ENCODE measurements around the gene CACNA1B.

CACNA1B gene

GRCh38 chr9:137893670-137894069, 16.1 kb downstream of the CACNA1B start:
- no peaks in the 10 kb centered on the region for H3K27me3 ChIP-seq (ENCODE audit: control insufficient read depth, insufficient read depth, low read length)
- no peaks in the 10 kb centered on the region for H3K9me3 ChIP-seq (ENCODE audit: control insufficient read depth, low read depth, low read length)
- no peaks in the 10 kb centered on the region for H3K4me1 ChIP-seq (ENCODE audit: control insufficient read depth, low read depth, low read length)
- H3K9ac ChIP-seq (ENCODE audit: low read length): no peak overlapping the region
- no peak overlapping the region for H3K27ac ChIP-seq (ENCODE audit: low read length)
- H3K36me3 ChIP-seq (ENCODE audit: control insufficient read depth, low read depth, low read length): no peaks in the 10 kb centered on the region
- no peak overlapping the region for H3K4me3 ChIP-seq (ENCODE audit: low read length)

- Histone ChIP-seq H3K36me3 (ENCODE audit: control insufficient read depth, low read depth, low read length) (no peaks in the 10 kb centered on the region), H3K9me3 (ENCODE audit: control insufficient read depth, low read depth, low read length) (no peaks in the 10 kb centered on the region), H3K27ac (ENCODE audit: low read length) (no peak overlapping the region), H3K27me3 (ENCODE audit: control insufficient read depth, insufficient read depth, low read length) (no peaks in the 10 kb centered on the region), H3K4me1 (ENCODE audit: control insufficient read depth, low read depth, low read length) (no peaks in the 10 kb centered on the region), H3K9ac (ENCODE audit: low read length) (no peak overlapping the region), H3K4me3 (ENCODE audit: low read length) (no peak overlapping the region)
These were observed 22.2 kb downstream of the CACNA1B start for GRCh38 chr9:137899551-137900360.

- Histone ChIP-seq H3K27ac (ENCODE audit: low read length) (no peak overlapping the region), H3K27me3 (ENCODE audit: control insufficient read depth, insufficient read depth, low read length) (no peaks in the 10 kb centered on the region)
These were observed 23.2 kb downstream of the CACNA1B start for GRCh38 chr9:137900584-137901310.

GRCh38 chr9:137902646-137903045, 25.1 kb downstream of the CACNA1B start:
- Histone ChIP-seq H3K27ac (ENCODE audit: low read length) (no peak overlapping the region), H3K36me3 (ENCODE audit: control insufficient read depth, low read depth, low read length) (no peaks in the 10 kb centered on the region), H3K4me3 (ENCODE audit: low read length) (no peak overlapping the region), H3K9me3 (ENCODE audit: control insufficient read depth, low read depth, low read length) (no peaks in the 10 kb centered on the region), H3K4me1 (ENCODE audit: control insufficient read depth, low read depth, low read length) (no peaks in the 10 kb centered on the region), H3K27me3 (ENCODE audit: control insufficient read depth, insufficient read depth, low read length) (no peaks in the 10 kb centered on the region), H3K9ac (ENCODE audit: low read length) (no peak overlapping the region)

More at GRCh38 chr9:137900584-137901310, 23.2 kb downstream of the CACNA1B start:
- Histone ChIP-seq H3K4me1 (ENCODE audit: control insufficient read depth, low read depth, low read length) (no peaks in the 10 kb centered on the region), H3K36me3 (ENCODE audit: control insufficient read depth, low read depth, low read length) (no peaks in the 10 kb centered on the region), H3K9me3 (ENCODE audit: control insufficient read depth, low read depth, low read length) (no peaks in the 10 kb centered on the region), H3K4me3 (ENCODE audit: low read length) (no peak overlapping the region), H3K9ac (ENCODE audit: low read length) (no peak overlapping the region)

- Histone ChIP-seq H3K4me3 (ENCODE audit: low read length) (no peak overlapping the region), H3K9me3 (ENCODE audit: control insufficient read depth, low read depth, low read length) (no peaks in the 10 kb centered on the region), H3K36me3 (ENCODE audit: control insufficient read depth, low read depth, low read length) (no peaks in the 10 kb centered on the region), H3K4me1 (ENCODE audit: control insufficient read depth, low read depth, low read length) (no peaks in the 10 kb centered on the region), H3K27me3 (ENCODE audit: control insufficient read depth, insufficient read depth, low read length) (no peaks in the 10 kb centered on the region), H3K9ac (ENCODE audit: low read length) (no peak overlapping the region), H3K27ac (ENCODE audit: low read length) (no peak overlapping the region)
These were observed 28.2 kb downstream of the CACNA1B start for GRCh38 chr9:137905740-137906139.

- no peak overlapping the region for H3K4me3 ChIP-seq (ENCODE audit: low read length)
- H3K27me3 ChIP-seq (ENCODE audit: control insufficient read depth, insufficient read depth, low read length): no peaks in the 10 kb centered on the region
- H3K36me3 ChIP-seq (ENCODE audit: control insufficient read depth, low read depth, low read length): no peaks in the 10 kb centered on the region
- no peak overlapping the region for H3K27ac ChIP-seq (ENCODE audit: low read length)
- no peak overlapping the region for H3K9ac ChIP-seq (ENCODE audit: low read length)
- H3K4me1 ChIP-seq (ENCODE audit: control insufficient read depth, low read depth, low read length): no peaks in the 10 kb centered on the region
- H3K9me3 ChIP-seq (ENCODE audit: control insufficient read depth, low read depth, low read length): no peaks in the 10 kb centered on the region
These were observed 30.2 kb downstream of the CACNA1B start for GRCh38 chr9:137907776-137908175.

GRCh38 chr9:137912671-137913070, 35.1 kb downstream of the CACNA1B start:
- no peaks in the 10 kb centered on the region for H3K27me3 ChIP-seq (ENCODE audit: control insufficient read depth, insufficient read depth, low read length)

GRCh38 chr9:137913132-137913531, 35.5 kb downstream of the CACNA1B start:
- Histone ChIP-seq H3K9me3 (ENCODE audit: control insufficient read depth, low read depth, low read length) (no peaks in the 10 kb centered on the region), H3K4me3 (ENCODE audit: low read length) (no peak overlapping the region), H3K4me1 (ENCODE audit: control insufficient read depth, low read depth, low read length) (no peaks in the 10 kb centered on the region), H3K9ac (ENCODE audit: low read length) (no peak overlapping the region), H3K36me3 (ENCODE audit: control insufficient read depth, low read depth, low read length) (no peaks in the 10 kb centered on the region), H3K27ac (ENCODE audit: low read length) (no peak overlapping the region), H3K27me3 (ENCODE audit: control insufficient read depth, insufficient read depth, low read length) (no peaks in the 10 kb centered on the region)

More at GRCh38 chr9:137912671-137913070, 35.1 kb downstream of the CACNA1B start:
- no peak overlapping the region for H3K9ac ChIP-seq (ENCODE audit: low read length)
- no peak overlapping the region for H3K4me3 ChIP-seq (ENCODE audit: low read length)
- no peak overlapping the region for H3K27ac ChIP-seq (ENCODE audit: low read length)
- H3K4me1 ChIP-seq (ENCODE audit: control insufficient read depth, low read depth, low read length): no peaks in the 10 kb centered on the region
- H3K9me3 ChIP-seq (ENCODE audit: control insufficient read depth, low read depth, low read length): no peaks in the 10 kb centered on the region
- H3K36me3 ChIP-seq (ENCODE audit: control insufficient read depth, low read depth, low read length): no peaks in the 10 kb centered on the region

- H3K9ac ChIP-seq (ENCODE audit: low read length): no peak overlapping the region
- H3K27ac ChIP-seq (ENCODE audit: low read length): no peak overlapping the region
- no peaks in the 10 kb centered on the region for H3K9me3 ChIP-seq (ENCODE audit: control insufficient read depth, low read depth, low read length)
- H3K27me3 ChIP-seq (ENCODE audit: control insufficient read depth, insufficient read depth, low read length): no peaks in the 10 kb centered on the region
- H3K4me3 ChIP-seq (ENCODE audit: low read length): no peak overlapping the region
- no peaks in the 10 kb centered on the region for H3K4me1 ChIP-seq (ENCODE audit: control insufficient read depth, low read depth, low read length)
- no peaks in the 10 kb centered on the region for H3K36me3 ChIP-seq (ENCODE audit: control insufficient read depth, low read depth, low read length)
These were observed 36.5 kb downstream of the CACNA1B start for GRCh38 chr9:137913771-137914767.

GRCh38 chr9:137916540-137916939, 39.0 kb downstream of the CACNA1B start:
- no peaks in the 10 kb centered on the region for H3K27me3 ChIP-seq (ENCODE audit: control insufficient read depth, insufficient read depth, low read length)
- H3K27ac ChIP-seq (ENCODE audit: low read length): no peak overlapping the region
- H3K9me3 ChIP-seq (ENCODE audit: control insufficient read depth, low read depth, low read length): no peaks in the 10 kb centered on the region
- no peak overlapping the region for H3K9ac ChIP-seq (ENCODE audit: low read length)
- H3K4me1 ChIP-seq (ENCODE audit: control insufficient read depth, low read depth, low read length): no peaks in the 10 kb centered on the region
- H3K4me3 ChIP-seq (ENCODE audit: low read length): no peak overlapping the region
- no peaks in the 10 kb centered on the region for H3K36me3 ChIP-seq (ENCODE audit: control insufficient read depth, low read depth, low read length)

- Histone ChIP-seq H3K4me1 (ENCODE audit: control insufficient read depth, low read depth, low read length) (no peaks in the 10 kb centered on the region), H3K36me3 (ENCODE audit: control insufficient read depth, low read depth, low read length) (no peaks in the 10 kb centered on the region), H3K9me3 (ENCODE audit: control insufficient read depth, low read depth, low read length) (no peaks in the 10 kb centered on the region), H3K27ac (ENCODE audit: low read length) (no peak overlapping the region), H3K9ac (ENCODE audit: low read length) (no peak overlapping the region), H3K27me3 (ENCODE audit: control insufficient read depth, insufficient read depth, low read length) (no peaks in the 10 kb centered on the region), H3K4me3 (ENCODE audit: low read length) (no peak overlapping the region)
These were observed 39.5 kb downstream of the CACNA1B start for GRCh38 chr9:137917116-137917515.
